ENCODE measurements around the gene CACNA2D2.

- no peak for TF ChIP-seq POLR2A (IDR thresholded peaks at IDR 0.05)
- TF ChIP-seq, protein P1, sequence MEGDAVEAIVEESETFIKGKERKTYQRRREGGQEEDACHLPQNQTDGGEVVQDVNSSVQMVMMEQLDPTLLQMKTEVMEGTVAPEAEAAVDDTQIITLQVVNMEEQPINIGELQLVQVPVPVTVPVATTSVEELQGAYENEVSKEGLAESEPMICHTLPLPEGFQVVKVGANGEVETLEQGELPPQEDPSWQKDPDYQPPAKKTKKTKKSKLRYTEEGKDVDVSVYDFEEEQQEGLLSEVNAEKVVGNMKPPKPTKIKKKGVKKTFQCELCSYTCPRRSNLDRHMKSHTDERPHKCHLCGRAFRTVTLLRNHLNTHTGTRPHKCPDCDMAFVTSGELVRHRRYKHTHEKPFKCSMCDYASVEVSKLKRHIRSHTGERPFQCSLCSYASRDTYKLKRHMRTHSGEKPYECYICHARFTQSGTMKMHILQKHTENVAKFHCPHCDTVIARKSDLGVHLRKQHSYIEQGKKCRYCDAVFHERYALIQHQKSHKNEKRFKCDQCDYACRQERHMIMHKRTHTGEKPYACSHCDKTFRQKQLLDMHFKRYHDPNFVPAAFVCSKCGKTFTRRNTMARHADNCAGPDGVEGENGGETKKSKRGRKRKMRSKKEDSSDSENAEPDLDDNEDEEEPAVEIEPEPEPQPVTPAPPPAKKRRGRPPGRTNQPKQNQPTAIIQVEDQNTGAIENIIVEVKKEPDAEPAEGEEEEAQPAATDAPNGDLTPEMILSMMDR (IDR thresholded peaks at IDR 0.05), result no peak
These were observed 115.3 kb downstream of the CACNA2D2 start for GRCh38 chr3:50388016-50388719.

Measured in lower leg skin (tissue), 3 donors.